DMS53 treated with DMSO at 0.1 percent for 48 hours (cell line): ENCODE data around the gene CTNNBL1.
"Not testable (repeated sequence)": the region's sequence is repeated elsewhere in the genome, so short reads cannot be mapped to it uniquely, and the experiment has no call there.

Source experiments
- DNase-seq: peaks from one replicate; lab custom pipeline; 2025; ENCODE audit not compliant: unreplicated experiment; lab: John Stamatoyannopoulos, UW

The CTNNBL1 gene

GRCh38 chr20:37677969-37678861, 15.6 kb upstream of the CTNNBL1 start:
- DNase-seq = no peak

- DNase-seq = not testable (repeated sequence)
These were observed 14.1 kb upstream of the CTNNBL1 start for GRCh38 chr20:37679751-37680150.

DNA sequence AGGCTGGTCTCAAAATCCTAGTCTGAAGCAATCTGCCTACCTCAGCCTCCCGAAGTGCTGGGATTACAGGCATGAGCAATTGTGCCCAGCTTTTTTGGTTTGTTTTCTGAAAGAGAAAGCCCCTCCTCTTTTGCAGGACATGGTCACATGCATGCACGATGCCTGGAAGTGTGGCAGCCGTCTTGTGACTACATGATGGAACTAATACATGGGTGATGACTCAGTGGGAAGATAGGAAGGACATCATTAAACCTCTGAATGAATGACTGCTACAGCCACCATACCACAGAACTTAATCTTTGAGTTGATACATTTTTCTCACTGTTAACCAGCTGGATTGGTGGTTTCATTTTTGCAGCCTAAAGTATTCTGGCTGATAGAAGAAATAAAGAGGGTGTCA, 13.4 kb upstream of the CTNNBL1 start:
- DNase-seq = no peak

GRCh38 chr20:37681384-37682112, 12.3 kb upstream of the CTNNBL1 start:
- no peak for DNase-seq

DNA sequence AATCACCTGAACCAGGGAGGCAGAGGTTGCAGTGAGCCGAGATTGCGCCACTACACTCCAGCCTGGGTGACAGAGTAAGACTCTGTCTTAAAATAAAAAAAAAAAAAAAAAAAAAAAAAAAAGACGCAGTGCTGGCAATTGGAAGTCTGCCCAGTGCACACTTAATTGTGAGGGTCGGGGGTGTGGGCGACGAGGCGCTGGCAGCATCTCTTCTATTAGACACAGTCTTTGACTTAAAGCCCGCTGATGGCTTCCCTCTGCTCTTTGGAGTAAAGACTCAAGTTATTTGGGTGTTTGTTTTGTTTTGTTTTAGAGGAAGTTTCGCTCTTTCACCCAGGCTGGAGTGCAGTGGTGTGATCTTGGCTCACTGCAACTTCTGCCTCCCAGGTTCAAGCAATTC, 10.7 kb upstream of the CTNNBL1 start:
- DNase-seq = not testable (repeated sequence)

- no peak for DNase-seq
These were observed 6.9 kb upstream of the CTNNBL1 start for GRCh38 chr20:37686762-37687477.

GRCh38 chr20:37687478-37687805, 6.4 kb upstream of the CTNNBL1 start:
- DNase-seq = no peak

DNA sequence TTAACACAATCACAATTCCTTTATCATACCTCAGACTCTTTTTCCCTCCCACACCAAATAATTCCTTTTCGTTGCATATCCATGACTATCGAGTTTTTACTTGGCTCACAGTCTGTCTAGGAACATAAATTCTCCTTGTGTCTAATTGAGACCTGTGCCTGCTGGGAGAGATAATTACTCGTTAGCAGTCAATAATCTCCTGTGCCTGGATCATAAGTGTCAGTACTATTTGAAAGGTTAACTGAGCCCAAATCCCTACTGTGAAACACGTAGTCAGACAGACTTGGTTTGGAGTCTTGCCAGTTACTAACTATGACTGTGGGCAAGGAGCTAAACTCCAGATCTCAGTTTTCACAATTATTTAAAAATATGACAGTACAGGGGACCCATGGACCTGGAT, 5.7 kb upstream of the CTNNBL1 start:
- no peak for DNase-seq

DNA sequence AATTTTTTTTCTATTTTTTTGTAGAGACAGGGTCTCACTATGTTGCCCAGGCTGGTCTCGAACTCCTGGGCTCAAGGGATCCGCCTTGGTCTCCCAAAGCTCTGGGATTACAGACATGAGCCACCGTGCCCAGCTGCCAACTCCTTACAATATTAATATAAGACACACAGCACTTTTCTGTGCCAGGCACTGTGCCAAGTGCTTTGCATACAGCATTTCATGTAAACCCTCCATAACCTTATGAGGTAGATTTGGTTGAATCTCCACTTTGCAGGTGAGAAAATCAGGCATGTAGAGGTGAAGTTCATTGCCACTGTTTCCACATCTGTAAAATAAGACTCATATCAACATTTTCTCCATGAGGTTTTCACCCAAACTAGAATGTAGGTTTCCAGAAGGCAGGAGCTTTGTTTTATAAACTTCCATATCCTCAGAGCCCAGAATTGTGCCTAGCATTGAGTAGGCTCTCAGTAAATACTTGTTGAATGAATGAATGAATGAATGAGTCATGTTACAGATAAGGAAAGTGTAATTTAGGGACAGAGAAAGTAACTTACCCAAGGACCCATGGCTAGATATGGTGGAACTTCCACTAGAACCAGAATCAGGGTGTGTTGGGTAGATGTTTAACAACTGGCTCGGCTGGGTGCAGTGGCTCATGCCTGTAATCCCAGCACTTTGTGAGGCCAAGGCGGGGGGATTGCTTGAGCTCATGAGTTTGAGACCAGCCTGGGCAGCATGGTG, 3.0 kb upstream of the CTNNBL1 start:
- no peak for DNase-seq

GRCh38 chr20:37692459-37693166, 1.2 kb upstream of the CTNNBL1 start:
- no peak for DNase-seq

DNA sequence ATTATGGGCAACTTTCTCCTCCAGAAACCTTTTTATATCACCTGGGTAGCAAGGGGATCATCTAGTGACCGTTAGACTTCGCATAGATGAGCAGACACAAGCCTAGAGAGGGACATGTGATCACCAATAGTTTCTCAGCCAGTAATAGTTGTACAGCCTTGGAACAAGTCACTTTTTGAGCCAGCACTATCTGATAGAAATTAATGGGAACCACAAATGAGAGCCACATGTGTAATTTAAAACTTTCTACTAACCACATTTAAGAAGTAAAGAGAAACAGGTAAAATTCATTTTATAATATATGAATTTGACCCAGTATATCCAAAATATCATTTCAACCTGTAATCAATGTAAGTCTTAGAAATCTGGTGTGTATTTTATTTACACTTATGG, 592 bp upstream of the CTNNBL1 start:
- DNase-seq = no peak

DNA sequence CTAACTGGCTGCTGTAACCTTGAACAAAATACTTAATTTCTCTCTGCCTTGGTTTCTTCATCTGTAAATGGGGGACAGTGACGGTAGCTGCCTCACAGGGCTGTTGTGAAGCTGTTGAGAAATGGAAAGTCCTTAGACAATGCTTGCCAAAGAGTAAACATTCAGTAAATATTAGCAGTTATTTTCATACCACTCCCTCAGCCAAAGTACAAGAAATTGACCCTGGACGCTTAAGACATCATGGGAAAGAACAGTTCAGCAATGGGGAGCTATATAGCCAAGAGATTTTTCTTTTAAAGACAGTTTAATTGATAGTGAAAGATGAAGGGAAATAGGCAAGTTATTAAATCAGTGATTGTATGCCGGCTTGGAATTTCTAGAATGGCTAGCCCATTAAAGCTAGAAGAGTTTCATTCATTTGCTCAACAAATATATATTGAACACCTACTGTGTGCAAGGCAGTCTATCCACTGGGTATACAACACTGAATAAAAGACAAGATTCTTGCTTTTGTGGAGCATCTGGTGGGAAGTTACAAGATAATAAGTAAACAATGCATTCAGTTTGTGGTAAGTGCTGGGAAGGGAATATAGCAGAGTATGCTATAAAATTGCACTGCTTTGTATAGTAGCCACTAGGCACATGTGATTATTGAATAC, 2.0 kb downstream of the CTNNBL1 start:
- DNase-seq = no peak

- DNase-seq = no peak
These were observed 3.5 kb downstream of the CTNNBL1 start for GRCh38 chr20:37697314-37697713.

DNA sequence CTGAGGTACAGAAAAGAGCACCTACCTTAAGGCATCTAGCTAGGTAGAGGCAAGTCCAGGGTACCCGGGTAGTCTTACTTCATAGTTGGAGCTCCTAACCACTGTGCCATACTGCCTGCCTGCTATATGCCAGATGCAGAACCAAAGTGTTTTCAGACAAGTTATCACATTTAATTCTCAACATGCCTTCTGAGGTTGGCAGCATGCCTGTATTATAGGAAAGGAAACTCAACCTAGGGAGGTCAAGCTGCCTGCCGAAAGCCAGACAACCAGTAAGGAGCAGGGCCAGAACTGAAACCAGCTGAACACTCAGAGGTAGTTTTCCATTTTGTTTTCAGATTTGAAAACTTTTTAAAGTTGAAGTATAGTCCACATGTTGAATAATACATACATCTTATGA, 5.4 kb downstream of the CTNNBL1 start:
- DNase-seq = no peak

DNA sequence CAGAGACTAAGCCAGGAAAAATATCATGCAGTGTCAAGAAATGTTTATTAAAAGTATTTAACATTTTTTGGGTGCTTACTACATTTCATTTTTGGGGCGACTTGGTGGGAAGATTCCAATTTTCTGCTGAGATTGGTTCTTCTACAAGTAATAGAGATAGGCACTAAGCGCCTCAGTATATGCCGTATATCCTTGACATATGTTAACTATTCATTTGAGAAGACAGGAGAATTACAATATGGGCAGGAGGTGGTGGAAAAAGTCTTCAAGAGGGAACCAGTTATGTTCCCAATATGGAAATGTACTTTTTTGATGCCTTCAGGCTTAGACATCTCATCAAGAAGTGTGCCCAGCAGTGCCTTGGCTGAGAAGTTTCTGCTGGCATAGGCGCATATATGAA, 6.5 kb downstream of the CTNNBL1 start:
- DNase-seq = no peak

GRCh38 chr20:37701676-37702075, 7.8 kb downstream of the CTNNBL1 start:
- not testable (repeated sequence) for DNase-seq

DNA sequence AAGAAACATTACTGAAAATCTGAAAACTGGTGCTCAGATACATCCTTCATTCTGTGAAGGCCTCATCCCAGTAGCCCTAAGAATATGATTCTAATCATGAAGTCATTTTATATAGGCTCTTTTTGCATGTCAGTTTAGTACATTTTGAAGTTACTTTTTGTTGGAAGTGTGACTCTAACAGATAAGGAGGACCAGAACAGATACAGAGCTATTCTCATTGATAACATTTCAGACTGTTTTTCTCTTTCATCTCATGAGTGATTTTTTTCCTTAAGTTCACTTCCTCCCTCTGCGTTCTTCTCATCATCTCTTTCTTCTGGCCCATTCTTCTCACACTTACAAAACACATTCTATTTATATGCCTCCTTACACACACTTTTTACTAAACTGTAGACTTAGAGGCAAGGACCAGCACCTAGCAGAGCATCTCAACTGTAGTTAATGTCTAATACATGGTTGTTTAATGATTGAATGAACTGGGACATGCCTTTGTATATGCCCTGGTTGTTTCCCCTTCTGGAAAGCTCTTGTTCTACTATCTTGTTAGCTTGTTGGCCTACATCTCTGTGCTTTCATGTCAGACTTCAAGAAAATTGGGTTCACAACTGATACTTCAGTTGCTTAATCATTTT, 8.7 kb downstream of the CTNNBL1 start:
- DNase-seq = no peak

DNA sequence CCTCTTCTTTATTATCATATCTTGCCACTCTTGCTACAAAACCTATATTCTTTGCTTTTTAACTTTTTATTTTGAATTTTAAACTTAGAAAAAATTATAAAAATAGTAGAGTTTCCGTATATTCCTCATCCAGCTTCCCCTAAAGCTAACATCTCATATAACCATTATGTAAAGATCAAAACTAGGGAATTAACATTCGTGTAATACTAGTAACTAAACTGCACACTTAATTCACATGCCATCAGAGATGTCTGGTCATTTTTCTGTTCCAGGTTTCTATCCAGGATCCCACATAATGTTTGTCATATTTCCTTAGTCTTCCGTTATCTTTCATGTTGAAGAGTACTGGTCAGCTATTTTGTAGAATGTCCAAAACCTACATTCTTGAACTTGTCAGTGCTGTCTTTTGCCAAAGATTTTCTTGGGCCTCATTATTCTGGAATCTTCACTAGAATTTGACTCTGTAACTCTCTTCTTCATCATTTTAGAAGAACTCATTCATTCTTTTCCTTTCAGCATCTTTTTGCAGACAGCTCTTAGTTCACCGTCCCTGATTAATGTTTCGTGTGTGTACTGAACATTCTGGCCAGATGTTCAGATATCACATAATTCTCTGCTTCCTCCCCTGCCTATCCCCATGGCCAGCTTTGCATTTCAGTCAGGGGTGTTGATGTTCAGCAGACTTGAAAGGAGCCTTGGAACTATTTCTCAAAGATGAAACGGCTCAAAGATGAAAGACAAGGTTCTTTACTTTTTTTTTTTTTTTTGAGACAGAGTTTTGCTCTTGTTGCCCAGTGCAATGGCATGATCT, 9.4 kb downstream of the CTNNBL1 start:
- DNase-seq = no peak

GRCh38 chr20:37704955-37705354, 11.1 kb downstream of the CTNNBL1 start:
- no peak for DNase-seq
